CD4-positive, alpha-beta T cell (primary cell): ENCODE data around the gene PRAMEF1. TPM values are rescaled to one million over a fixed set of nuclear protein-coding genes. Genes with fewer than 3 reads are reported as not detected.

Experiments used
- total RNA-seq, 174 experiments: library from RNA in 2 of 174; stranded (reverse) in 2 of 174; gene quantifications; one replicate each; pipeline ENCODE4 v1.2.3 and lab custom pipeline; 2021 to 2026

PRAMEF1 gene
- total RNA-seq, 2 experiments from 2014 or later = not detected

Other genes starting within 250 kb of the PRAMEF1 start
- 100 to 1,000 TPM; 102 to 108 TPM for gene DHRS3, start 173.2 kb upstream of the PRAMEF1 start, total RNA-seq
- gene AADACL4, start 147.3 kb upstream of the PRAMEF1 start, total RNA-seq = not detected
- gene AADACL3, start 75.3 kb upstream of the PRAMEF1 start, total RNA-seq = not detected
- gene CFAP107, start 45.2 kb upstream of the PRAMEF1 start, total RNA-seq = not detected
- gene PRAMEF12, start 17.7 kb upstream of the PRAMEF1 start, total RNA-seq = not detected
- not detected for gene PRAMEF11, start 40.0 kb downstream of the PRAMEF1 start, total RNA-seq
- not detected for gene HNRNPCL1, start 57.3 kb downstream of the PRAMEF1 start, total RNA-seq
- gene PRAMEF2, start 65.7 kb downstream of the PRAMEF1 start, total RNA-seq = not detected
- not detected for gene PRAMEF4, start 94.8 kb downstream of the PRAMEF1 start, total RNA-seq
- gene PRAMEF10, start 106.9 kb downstream of the PRAMEF1 start, total RNA-seq = not detected
- gene PRAMEF7, start 125.2 kb downstream of the PRAMEF1 start, total RNA-seq = not detected
- gene PRAMEF6, start 156.2 kb downstream of the PRAMEF1 start, total RNA-seq = not detected